Mucosa of rectum (tissue), 2 donors: Measurements from ENCODE around the gene RUNX1.
A peak's percentile ranks its signal among the peaks of the same experiment; 100 is the strongest.

Experiments
- H3K27ac ChIP-seq, 2 donors: one replicate each; pipeline ENCODE4 v1.7.0; 2013; ENCODE audit warnings: inconsistent platforms in 2 of 2, low read depth in 2 of 2, low read length in 2 of 2
- H3K27me3 ChIP-seq, 2 donors: one replicate each; pipeline ENCODE4 v1.7.0; 2013; ENCODE audit warnings: low read length in 2 of 2; ENCODE audit not compliant: control insufficient read depth in 2 of 2, insufficient read depth in 2 of 2
- H3K36me3 ChIP-seq, 2 donors: one replicate each; pipeline ENCODE4 v1.7.0; 2013; ENCODE audit warnings: low read length in 2 of 2; ENCODE audit not compliant: control insufficient read depth in 2 of 2, insufficient read depth in 2 of 2
- H3K4me1 ChIP-seq, 2 donors: one replicate each; pipeline ENCODE4 v1.7.0; 2013; ENCODE audit warnings: low read length in 2 of 2, mild to moderate bottlenecking in 1 of 2; ENCODE audit not compliant: control insufficient read depth in 2 of 2, insufficient read depth in 2 of 2
- H3K4me3 ChIP-seq, 2 donors: one replicate each; pipeline ENCODE4 v1.7.0; 2013; ENCODE audit warnings: low read length in 2 of 2
- H3K9ac ChIP-seq, 2 donors: one replicate each; pipeline ENCODE4 v1.7.0; 2013; ENCODE audit warnings: low read length in 2 of 2, low read depth in 1 of 2, mild to moderate bottlenecking in 1 of 2
- H3K9me3 ChIP-seq, 2 donors: one replicate each; pipeline ENCODE4 v1.7.0; 2013; ENCODE audit warnings: low read length in 2 of 2; ENCODE audit not compliant: control insufficient read depth in 2 of 2
- donor health status: healthy.
- donor health status: Normal muscosa, but diverticular disease.

Gene RUNX1

GRCh38 chr21:35063428-35064172, 14.5 kb upstream of the RUNX1 start:
- Histone ChIP-seq H3K27me3 (no peaks in the 10 kb centered on the region), H3K4me3 (no peak overlapping the region), H3K9ac (no peak overlapping the region), H3K36me3 (no peaks in the 10 kb centered on the region), H3K9me3 (no peaks in the 10 kb centered on the region), H3K27ac (no peak overlapping the region), H3K4me1 (no peaks in the 10 kb centered on the region)

GRCh38 chr21:35062016-35062415, 12.9 kb upstream of the RUNX1 start:
- no peaks in the 10 kb centered on the region for H3K27me3 ChIP-seq
- no peaks in the 10 kb centered on the region for H3K36me3 ChIP-seq
- no peak overlapping the region for H3K9ac ChIP-seq
- no peaks in the 10 kb centered on the region for H3K4me1 ChIP-seq
- H3K9me3 ChIP-seq, result no peaks in the 10 kb centered on the region
- H3K4me3 ChIP-seq, result no peak overlapping the region
- H3K27ac ChIP-seq, result no peak overlapping the region

- H3K27me3 ChIP-seq, result no peaks in the 10 kb centered on the region
- no peak overlapping the region for H3K27ac ChIP-seq
- no peaks in the 10 kb centered on the region for H3K4me1 ChIP-seq
- H3K36me3 ChIP-seq, result no peaks in the 10 kb centered on the region
- no peak overlapping the region for H3K4me3 ChIP-seq
- no peak overlapping the region for H3K9ac ChIP-seq
- no peaks in the 10 kb centered on the region for H3K9me3 ChIP-seq
Observed at GRCh38 chr21:35059742-35060141, 10.6 kb upstream of the RUNX1 start.

- Histone ChIP-seq H3K4me1 (no peaks in the 10 kb centered on the region), H3K27me3 (no peaks in the 10 kb centered on the region), H3K9ac (no peak overlapping the region), H3K4me3 (no peak overlapping the region), H3K36me3 (no peaks in the 10 kb centered on the region), H3K27ac (no peak overlapping the region), H3K9me3 (no peaks in the 10 kb centered on the region)
Observed at GRCh38 chr21:35058058-35058457, 9.0 kb upstream of the RUNX1 start.

GRCh38 chr21:35057428-35057827, 8.3 kb upstream of the RUNX1 start:
- Histone ChIP-seq H3K4me1 (no peaks in the 10 kb centered on the region), H3K9ac (no peak overlapping the region), H3K36me3 (no peaks in the 10 kb centered on the region), H3K9me3 (no peaks in the 10 kb centered on the region), H3K4me3 (no peak overlapping the region), H3K27ac (no peak overlapping the region), H3K27me3 (no peaks in the 10 kb centered on the region)

- peaks cover 9 to 14% of the 10 kb centered on the region in 2 donors for H3K4me1 ChIP-seq
- H3K4me3 ChIP-seq, result no peak overlapping the region
- H3K27ac ChIP-seq, result no peak overlapping the region
Observed at GRCh38 chr21:35053356-35054096, 4.4 kb upstream of the RUNX1 start.

GRCh38 chr21:35052801-35053200, 3.7 kb upstream of the RUNX1 start:
- peaks cover 14 to 15% of the 10 kb centered on the region in 2 donors for H3K4me1 ChIP-seq
- no peaks in the 10 kb centered on the region for H3K36me3 ChIP-seq
- H3K9ac ChIP-seq, result no peak overlapping the region
- no peaks in the 10 kb centered on the region for H3K9me3 ChIP-seq
- no peaks in the 10 kb centered on the region for H3K27me3 ChIP-seq
- no peak overlapping the region for H3K27ac ChIP-seq
- no peak overlapping the region for H3K4me3 ChIP-seq

More at GRCh38 chr21:35053356-35054096, 4.4 kb upstream of the RUNX1 start:
- no peaks in the 10 kb centered on the region for H3K36me3 ChIP-seq
- no peak overlapping the region for H3K9ac ChIP-seq
- no peaks in the 10 kb centered on the region for H3K27me3 ChIP-seq
- no peaks in the 10 kb centered on the region for H3K9me3 ChIP-seq

GRCh38 chr21:35051287-35051818, 2.3 kb upstream of the RUNX1 start:
- Histone ChIP-seq H3K9me3 (no peaks in the 10 kb centered on the region), H3K36me3 (no peaks in the 10 kb centered on the region), H3K27me3 (no peaks in the 10 kb centered on the region), H3K27ac (peak overlapping the region; percentile 72 to 77), H3K4me1 (peaks cover 14 to 20% of the 10 kb centered on the region in 2 donors), H3K9ac (peak overlapping the region in 1 of 2 donors; percentile 43), H3K4me3 (no peak overlapping the region)

GRCh38 chr21:35050348-35051286, 1.5 kb upstream of the RUNX1 start:
- Histone ChIP-seq H3K9ac (no peak overlapping the region), H3K27ac (peak overlapping the region; percentile 0 to 72), H3K4me3 (peak overlapping the region in 1 of 2 donors; percentile 23), H3K9me3 (no peaks in the 10 kb centered on the region), H3K36me3 (no peaks in the 10 kb centered on the region), H3K4me1 (peaks cover 14 to 20% of the 10 kb centered on the region in 2 donors), H3K27me3 (no peaks in the 10 kb centered on the region)
